Ectodermal cell (in vitro differentiated cells): ENCODE measurements around the gene ADGRL2.

Source experiments
- H3K27ac ChIP-seq: 2 replicates; pipeline ENCODE4 v1.7.0; 2013; ENCODE audit warnings: mild to moderate bottlenecking, low read depth, low read length; ENCODE audit not compliant: insufficient read depth, poor library complexity, severe bottlenecking
- H3K27me3 ChIP-seq: 2 replicates; pipeline ENCODE4 v1.7.0; 2013; ENCODE audit warnings: mild to moderate bottlenecking, low read length; ENCODE audit not compliant: insufficient read depth, control insufficient read depth, poor library complexity, severe bottlenecking
- H3K36me3 ChIP-seq: one replicate; pipeline ENCODE4 v1.7.0; 2013; ENCODE audit warnings: low read length; ENCODE audit not compliant: control insufficient read depth, insufficient read depth
- H3K4me1 ChIP-seq: one replicate; pipeline ENCODE4 v1.7.0; 2013; ENCODE audit warnings: low read length; ENCODE audit not compliant: control insufficient read depth, insufficient read depth
- H3K4me3 ChIP-seq: 2 replicates; pipeline ENCODE4 v1.7.0; 2013; ENCODE audit warnings: low read depth, low read length, control low read depth; ENCODE audit not compliant: insufficient read depth
- H3K9me3 ChIP-seq: 2 replicates; pipeline ENCODE4 v1.7.0; 2013; ENCODE audit warnings: mild to moderate bottlenecking, low read length, moderate library complexity; ENCODE audit not compliant: control insufficient read depth
- WGBS, 2 experiments: methylation state at CpG; one replicate each; pipeline ENCODE4 v1.1.7; 2013; ENCODE audit warnings: missing lambda C conversion rate in 2 of 2; 5-methylcytosine and 5-hydroxymethylcytosine counted together

ADGRL2 gene

GRCh38 chr1:82000221-82000620, 199.5 kb downstream of the ADGRL2 start:
- H3K27ac ChIP-seq = no peak overlapping the region

GRCh38 chr1:82001345-82001744, 200.6 kb downstream of the ADGRL2 start:
- no peak overlapping the region for H3K27ac ChIP-seq
- no peaks in the 10 kb centered on the region for H3K36me3 ChIP-seq
- H3K9me3 ChIP-seq = no peaks in the 10 kb centered on the region
- WGBS, 2 experiments = 48 to 54% methylated on average over 3 to 4 of the region's 4 CpGs
- H3K4me1 ChIP-seq = no peaks in the 10 kb centered on the region
- no peaks in the 10 kb centered on the region for H3K27me3 ChIP-seq
- H3K4me3 ChIP-seq = no peak overlapping the region

More at GRCh38 chr1:82000221-82000620, 199.5 kb downstream of the ADGRL2 start:
- Histone ChIP-seq H3K4me3 (no peak overlapping the region), H3K9me3 (no peaks in the 10 kb centered on the region), H3K4me1 (no peaks in the 10 kb centered on the region), H3K36me3 (no peaks in the 10 kb centered on the region), H3K27me3 (no peaks in the 10 kb centered on the region)
- 86% methylated on average over 2 of the region's 2 CpGs for WGBS, 2 experiments

- H3K27ac ChIP-seq = no peak overlapping the region
These were observed 207.1 kb downstream of the ADGRL2 start for GRCh38 chr1:82007804-82008203.

GRCh38 chr1:82013702-82014101, 213.0 kb downstream of the ADGRL2 start:
- H3K4me1 ChIP-seq = peaks cover 3% of the 10 kb centered on the region
- H3K4me3 ChIP-seq = no peak overlapping the region
- H3K27me3 ChIP-seq = no peaks in the 10 kb centered on the region
- H3K9me3 ChIP-seq = no peaks in the 10 kb centered on the region
- H3K27ac ChIP-seq = no peak overlapping the region
- H3K36me3 ChIP-seq = no peaks in the 10 kb centered on the region

More at GRCh38 chr1:82007804-82008203, 207.1 kb downstream of the ADGRL2 start:
- Histone ChIP-seq H3K27me3 (no peaks in the 10 kb centered on the region), H3K9me3 (no peaks in the 10 kb centered on the region), H3K36me3 (no peaks in the 10 kb centered on the region), H3K4me3 (no peak overlapping the region), H3K4me1 (no peaks in the 10 kb centered on the region)

GRCh38 chr1:82015444-82015843, 214.7 kb downstream of the ADGRL2 start:
- Histone ChIP-seq H3K27ac (no peak overlapping the region), H3K4me1 (peaks cover 3% of the 10 kb centered on the region), H3K9me3 (no peaks in the 10 kb centered on the region), H3K4me3 (no peak overlapping the region), H3K36me3 (no peaks in the 10 kb centered on the region), H3K27me3 (no peaks in the 10 kb centered on the region)
- WGBS, 2 experiments = 87 to 92% methylated on average over 6 of the region's 6 CpGs

- no peaks in the 10 kb centered on the region for H3K9me3 ChIP-seq
- H3K4me3 ChIP-seq = no peak overlapping the region
- H3K4me1 ChIP-seq = peaks cover 3% of the 10 kb centered on the region
- no peak overlapping the region for H3K27ac ChIP-seq
- WGBS, 2 experiments = 95 to 100% methylated on average over 2 of the region's 2 CpGs
- H3K36me3 ChIP-seq = no peaks in the 10 kb centered on the region
- no peaks in the 10 kb centered on the region for H3K27me3 ChIP-seq
These were observed 217.6 kb downstream of the ADGRL2 start for GRCh38 chr1:82018319-82018718.

GRCh38 chr1:82019508-82019907, 218.8 kb downstream of the ADGRL2 start:
- Histone ChIP-seq H3K27me3 (no peaks in the 10 kb centered on the region), H3K27ac (no peak overlapping the region), H3K36me3 (no peaks in the 10 kb centered on the region), H3K9me3 (no peaks in the 10 kb centered on the region), H3K4me1 (peaks cover 2% of the 10 kb centered on the region), H3K4me3 (no peak overlapping the region)
- WGBS, 2 experiments = 82 to 94% methylated on average over 1 of the region's 1 CpG

GRCh38 chr1:82030830-82031229, 230.1 kb downstream of the ADGRL2 start:
- no peak overlapping the region for H3K27ac ChIP-seq
- no peaks in the 10 kb centered on the region for H3K9me3 ChIP-seq
- 91 to 100% methylated on average over 3 of the region's 3 CpGs for WGBS, 2 experiments

GRCh38 chr1:82032068-82032467, 231.3 kb downstream of the ADGRL2 start:
- Histone ChIP-seq H3K27me3 (no peaks in the 10 kb centered on the region), H3K4me1 (no peaks in the 10 kb centered on the region), H3K4me3 (no peak overlapping the region), H3K9me3 (no peaks in the 10 kb centered on the region), H3K27ac (no peak overlapping the region), H3K36me3 (no peaks in the 10 kb centered on the region)
- 94 to 100% methylated on average over 2 of the region's 2 CpGs for WGBS, 2 experiments

More at GRCh38 chr1:82030830-82031229, 230.1 kb downstream of the ADGRL2 start:
- no peaks in the 10 kb centered on the region for H3K4me1 ChIP-seq
- H3K27me3 ChIP-seq = no peaks in the 10 kb centered on the region
- H3K36me3 ChIP-seq = no peaks in the 10 kb centered on the region
- no peak overlapping the region for H3K4me3 ChIP-seq

- H3K9me3 ChIP-seq = no peaks in the 10 kb centered on the region
- H3K4me1 ChIP-seq = no peaks in the 10 kb centered on the region
- no peaks in the 10 kb centered on the region for H3K27me3 ChIP-seq
- 94 to 95% methylated on average over 3 of the region's 3 CpGs for WGBS, 2 experiments
- no peak overlapping the region for H3K27ac ChIP-seq
- no peak overlapping the region for H3K4me3 ChIP-seq
- no peaks in the 10 kb centered on the region for H3K36me3 ChIP-seq
These were observed 234.1 kb downstream of the ADGRL2 start for GRCh38 chr1:82034812-82035211.
